SK-MEL-5 (cell line): ENCODE data around the gene HDAC11. TPM values are rescaled to one million over a fixed set of nuclear protein-coding genes. Genes with fewer than 3 reads are reported as not detected.
"Not testable (repeated sequence)": the region's sequence is repeated elsewhere in the genome, so short reads cannot be mapped to it uniquely, and the experiment has no call there.

Experiments used
- DNase-seq: peaks from one replicate; pipeline ENCODE4 v3.0.0-alpha.2; 2016; ENCODE audit warnings: low read depth, low spot score
- in situ Hi-C: cut with HindIII; loops from 2 replicates; pipeline ENCODE4 v1.10.0; 2016; ENCODE audit warnings: low sequenced_read_pairs, high pct_unique_total_duplicates, low pct_unique_long_range_greater_than_20kb
- total RNA-seq: library from RNA; depleted of rRNA; stranded (reverse); fragments of >200 nt; shearing (Covaris generic); gene quantifications from 2 replicates; pipeline ENCODE4 v1.2.3, GENCODE V29; 2014

The HDAC11 gene
- total RNA-seq, 1 experiment from 2014 or later: 12.5 TPM

DNA sequence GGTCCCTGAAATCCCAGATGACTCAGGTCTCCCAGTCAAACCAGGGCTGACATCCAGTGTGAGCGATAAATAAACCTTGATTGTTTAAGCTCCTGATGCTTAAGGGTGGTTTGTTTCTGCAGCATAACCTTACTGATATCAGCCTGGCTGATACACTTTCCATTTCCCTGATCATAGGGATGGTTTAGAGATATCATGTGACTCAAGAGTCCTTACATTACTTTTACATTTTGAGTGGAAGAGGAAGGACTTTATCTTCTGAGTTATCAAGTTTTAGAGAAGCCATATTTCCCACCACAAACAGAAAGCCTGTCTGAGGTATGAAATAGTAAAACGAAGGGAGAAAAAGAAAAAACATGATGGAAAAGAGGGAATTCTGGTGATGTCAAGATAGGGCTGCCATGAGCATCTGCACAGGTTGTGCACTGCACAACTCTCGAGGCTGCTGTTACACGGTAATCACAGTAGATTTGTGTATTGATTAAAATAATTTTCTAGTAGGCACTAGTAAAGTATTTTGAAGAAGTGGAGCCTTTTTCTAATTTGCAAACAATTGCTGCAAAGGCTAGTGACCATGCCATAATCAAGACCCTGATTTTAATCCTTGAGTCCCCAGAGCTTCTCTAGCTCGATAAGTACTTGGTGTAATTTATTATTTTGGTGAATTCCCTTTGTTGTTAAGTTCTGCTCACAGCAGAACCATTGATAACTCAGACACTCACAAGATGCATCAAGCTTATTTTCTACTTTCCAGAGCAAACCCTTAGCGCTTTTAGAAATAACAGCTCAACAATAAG lies 34.7 kb downstream of the HDAC11 start:
- DNase-seq: no peak
- in situ Hi-C loops: no loop called here

DNA sequence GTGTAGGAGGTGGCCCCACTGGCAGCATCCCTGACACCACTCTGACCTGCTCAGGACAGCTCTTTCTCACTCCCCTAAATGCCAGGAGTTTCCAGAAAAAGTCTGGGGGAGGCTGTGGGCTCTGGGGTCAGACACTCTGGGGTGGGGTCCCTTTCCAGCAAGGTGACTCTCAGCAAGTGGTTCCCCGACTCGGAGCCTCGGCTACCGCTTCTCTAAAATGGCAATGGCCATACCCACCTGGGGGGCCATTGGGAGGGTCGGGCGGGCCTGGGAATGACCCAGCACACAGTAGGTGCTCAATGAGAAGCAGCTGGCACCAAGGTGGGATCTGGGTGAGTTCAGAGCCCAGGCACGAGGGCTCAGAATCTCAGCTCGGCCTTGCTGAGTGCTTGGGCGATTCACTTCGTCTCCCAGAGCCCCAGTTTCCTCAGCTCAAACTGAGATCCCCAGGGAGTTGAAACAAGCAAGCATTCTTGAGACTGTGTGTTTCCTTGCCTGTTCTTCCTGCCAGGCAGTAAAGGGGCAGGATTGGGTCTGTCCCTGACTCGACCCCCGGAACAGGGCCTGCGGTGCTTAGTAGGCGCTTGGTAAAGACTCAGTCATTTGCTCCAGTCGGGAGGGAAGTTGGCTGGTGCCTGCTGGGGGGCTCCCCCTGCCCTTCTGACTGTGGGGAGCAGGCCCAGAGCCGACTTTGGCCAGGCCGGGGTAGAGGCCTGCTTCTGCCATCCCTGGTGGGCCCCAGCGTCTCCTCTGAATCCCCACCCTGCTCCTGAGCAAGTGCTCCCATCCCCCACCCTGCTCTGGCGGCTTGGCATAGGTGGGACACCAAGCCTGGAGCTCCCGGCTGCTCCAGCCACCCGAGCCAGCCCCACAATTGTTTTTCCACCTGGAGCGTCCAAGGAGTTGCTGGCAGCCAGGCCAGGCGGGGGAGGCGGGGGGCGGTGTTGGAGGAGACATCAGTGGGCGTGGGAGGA lies 36.0 kb downstream of the HDAC11 start:
- in situ Hi-C loops: no loop called here
- peak; percentile 42 for DNase-seq

DNA sequence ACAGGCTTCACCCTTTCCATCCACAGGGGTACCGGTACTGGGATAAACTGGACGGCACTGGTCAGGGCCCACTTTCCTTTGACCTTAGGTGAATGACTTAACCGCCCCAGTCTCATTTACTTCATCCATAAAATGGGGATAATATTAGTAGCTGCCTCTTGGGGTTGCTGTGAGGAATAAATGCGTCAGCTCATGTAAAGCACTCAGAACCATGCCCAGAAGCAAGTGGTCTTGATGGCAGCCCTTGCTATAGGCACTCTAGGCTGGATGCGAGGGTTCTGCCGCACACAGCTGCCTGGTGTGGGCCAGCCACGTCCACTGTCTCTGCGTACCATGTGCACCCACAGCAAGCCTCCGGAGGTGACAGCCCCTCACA lies 36.6 kb downstream of the HDAC11 start:
- DNase-seq: no peak
- in situ Hi-C loops: no loop called here

DNA sequence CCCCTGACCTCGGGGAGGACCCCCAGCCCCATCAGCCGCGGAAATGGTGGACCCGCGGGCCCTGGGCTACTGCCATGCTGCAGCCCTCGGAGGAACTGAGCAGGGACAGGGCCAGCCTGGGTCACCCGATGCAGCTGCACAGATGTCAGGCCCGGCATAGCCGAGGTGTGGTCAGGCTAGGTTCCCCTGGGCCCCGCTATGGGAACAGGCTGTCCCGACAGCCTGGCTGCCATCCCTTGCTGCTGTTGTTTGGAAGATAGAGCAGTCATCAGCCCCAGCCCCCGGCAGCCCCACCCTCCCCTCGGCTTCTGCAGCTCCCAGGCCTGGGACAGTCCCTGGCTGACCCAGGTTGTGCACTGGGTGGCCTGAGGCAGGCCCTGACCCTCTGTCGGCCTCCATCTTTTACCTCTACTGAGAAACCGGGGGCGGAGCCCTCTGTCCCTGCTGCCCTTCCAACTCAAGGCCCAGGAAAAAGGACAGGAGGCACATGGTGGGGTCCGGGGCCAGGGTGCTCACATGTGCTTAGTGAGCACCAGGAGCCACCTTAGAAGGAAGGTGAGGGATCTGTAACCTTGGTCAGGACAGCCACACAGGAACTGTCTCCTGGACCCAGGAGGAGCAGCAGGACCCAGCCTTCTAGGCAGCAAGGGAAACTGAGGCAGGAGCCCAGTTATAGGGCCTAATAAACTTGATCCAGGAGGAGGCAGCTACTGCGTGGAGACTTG lies 37.3 kb downstream of the HDAC11 start:
- in situ Hi-C loops: no loop called here
- DNase-seq: no peak

DNA sequence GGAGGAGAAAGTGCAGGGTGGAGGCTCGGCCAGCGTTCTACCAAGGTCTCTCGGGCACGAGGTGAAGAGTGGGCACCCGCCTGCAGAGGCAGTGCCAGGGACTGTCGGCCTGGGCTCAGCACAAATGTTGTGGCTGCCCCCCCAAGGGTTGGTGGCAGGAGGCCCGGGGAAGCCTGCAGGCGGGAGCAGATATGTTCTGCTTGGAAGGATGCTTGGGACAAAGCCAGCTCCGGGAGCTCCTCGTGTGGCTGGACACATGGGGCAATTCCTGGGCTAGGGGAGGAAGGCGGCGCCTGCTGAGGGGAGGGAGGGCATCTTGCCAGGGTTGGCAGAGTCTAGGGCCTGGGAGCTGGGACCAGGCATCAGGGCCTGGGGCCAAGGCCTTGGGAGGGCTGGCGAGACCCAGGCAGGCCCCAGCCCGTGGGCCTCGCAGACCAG lies 38.4 kb downstream of the HDAC11 start:
- no peak for DNase-seq
- in situ Hi-C loops: no loop called here

DNA sequence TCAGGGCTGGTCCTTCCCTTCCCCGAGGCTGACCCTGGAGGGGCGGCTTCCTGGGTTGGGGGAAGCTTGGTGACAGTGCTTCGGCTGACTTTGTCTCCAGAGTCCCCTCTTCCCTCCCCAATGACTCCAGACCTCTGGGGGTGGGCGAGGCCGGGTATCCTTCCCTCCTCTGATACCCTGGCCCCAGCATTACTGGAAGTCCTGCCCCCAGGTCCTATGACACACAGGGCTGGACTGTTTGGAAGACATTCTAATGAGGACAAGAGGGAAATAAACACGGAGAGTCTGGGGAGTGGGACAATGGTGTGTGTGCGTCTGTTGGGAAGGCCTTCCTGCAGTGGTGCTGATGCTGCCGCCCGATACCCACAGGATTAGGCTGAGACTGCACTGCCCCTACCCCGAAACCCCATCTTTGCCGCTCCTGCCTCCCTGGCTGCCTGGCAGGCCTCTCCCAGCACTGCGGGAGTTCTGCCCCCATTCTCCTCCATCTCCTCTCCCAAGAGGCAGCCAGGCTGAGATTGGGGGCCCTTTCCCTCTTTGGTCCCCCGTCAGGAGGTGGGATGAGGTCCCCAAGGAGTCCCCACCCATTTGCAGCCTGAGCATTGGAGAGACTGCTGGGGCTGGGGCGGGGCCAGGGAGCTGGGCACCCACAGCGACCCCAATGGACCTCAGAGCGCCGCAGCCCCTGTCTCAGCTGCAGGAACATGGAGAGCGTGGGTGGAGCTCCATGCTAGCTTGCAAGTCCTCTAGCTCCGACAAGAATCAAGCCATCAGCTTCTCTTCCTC lies 39.1 kb downstream of the HDAC11 start:
- in situ Hi-C loops: no loop called here
- no peak for DNase-seq

DNA sequence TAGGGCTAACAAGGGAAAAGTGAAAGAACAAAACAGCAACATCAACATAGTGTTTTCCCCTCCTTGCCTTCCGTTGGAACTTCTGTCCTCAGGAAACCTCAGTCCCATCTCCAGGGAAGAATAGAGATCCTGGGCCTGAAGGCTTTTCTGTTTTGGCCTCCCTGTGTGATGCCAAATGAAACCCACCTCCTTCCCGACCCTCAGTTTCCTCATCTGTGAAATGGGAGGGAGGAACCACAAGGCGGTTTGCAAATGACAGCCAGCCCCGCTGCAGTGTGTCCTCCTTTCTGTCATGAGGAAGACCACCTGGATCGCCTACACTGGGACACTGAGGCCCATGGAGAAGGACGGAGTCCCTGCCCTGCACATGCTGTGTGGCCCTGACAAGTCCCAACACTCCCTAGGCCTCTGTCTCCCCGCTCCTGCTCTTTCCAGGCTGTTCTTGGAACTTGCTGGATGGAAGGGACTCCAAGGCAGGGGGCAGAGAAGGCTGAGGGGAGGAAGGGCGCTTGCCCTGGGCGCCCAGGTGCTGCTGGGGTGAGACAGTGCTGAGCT lies 40.3 kb downstream of the HDAC11 start:
- no peak for DNase-seq
- in situ Hi-C loops: no loop called here

DNA sequence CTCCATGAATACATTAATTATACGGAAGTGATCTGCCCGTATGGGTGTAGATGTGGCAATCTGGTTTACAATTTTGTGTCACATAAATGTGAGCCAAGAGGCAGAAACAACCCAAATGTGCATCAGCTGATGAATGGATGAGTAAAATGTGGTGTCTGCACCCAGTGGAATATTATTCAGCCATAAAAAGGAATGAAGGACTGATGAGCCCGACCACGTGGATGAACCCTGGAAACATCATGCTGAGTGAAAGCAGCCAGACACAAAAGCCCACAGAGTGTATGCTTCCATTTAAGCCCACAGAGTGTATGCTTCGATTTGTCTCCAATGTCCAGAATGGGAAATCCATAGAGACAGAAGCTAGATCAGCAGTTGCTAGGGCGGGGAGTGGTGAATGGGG lies 41.2 kb downstream of the HDAC11 start:
- in situ Hi-C loops: no loop called here
- no peak for DNase-seq

DNA sequence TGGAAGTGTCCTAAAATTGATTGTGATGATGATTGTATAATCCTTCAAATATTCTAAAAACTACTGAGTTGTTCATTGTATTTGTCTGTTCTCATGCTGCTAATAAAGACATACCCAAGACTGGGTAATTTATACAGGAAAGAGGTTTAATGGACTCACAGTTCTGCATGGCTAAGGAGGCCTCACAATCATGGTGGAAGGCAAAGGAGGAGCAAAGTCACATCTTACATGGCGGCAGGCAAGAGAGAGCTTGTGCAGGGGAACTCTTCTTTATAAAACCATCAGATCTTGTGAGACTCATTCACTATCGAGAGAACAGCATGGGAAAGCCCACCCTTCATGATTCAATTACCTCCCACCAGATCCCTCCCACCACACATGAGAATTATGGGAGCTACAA lies 41.6 kb downstream of the HDAC11 start:
- in situ Hi-C loops, DNase-seq: not testable (repeated sequence)

DNA sequence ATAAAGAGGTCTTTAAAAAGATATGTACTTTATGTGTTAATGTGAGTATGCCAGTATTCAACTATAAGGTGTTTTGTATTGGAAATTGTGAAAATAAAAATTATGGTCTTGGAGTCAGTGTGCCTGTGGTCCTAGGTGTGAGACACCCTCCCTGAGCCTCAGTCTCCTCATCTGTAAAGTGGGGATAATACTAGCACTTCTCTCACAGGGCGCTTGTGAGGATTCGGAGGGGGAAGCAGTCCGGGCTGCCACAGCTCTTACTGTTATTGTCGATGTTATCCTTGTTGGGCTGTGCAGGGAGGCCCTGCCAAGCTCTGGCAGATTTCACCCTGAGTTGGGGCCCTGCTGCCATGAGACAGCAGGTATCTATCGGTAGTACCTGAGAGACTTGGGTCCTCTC lies 42.1 kb downstream of the HDAC11 start:
- no peak for DNase-seq
- in situ Hi-C loops: no loop called here

DNA sequence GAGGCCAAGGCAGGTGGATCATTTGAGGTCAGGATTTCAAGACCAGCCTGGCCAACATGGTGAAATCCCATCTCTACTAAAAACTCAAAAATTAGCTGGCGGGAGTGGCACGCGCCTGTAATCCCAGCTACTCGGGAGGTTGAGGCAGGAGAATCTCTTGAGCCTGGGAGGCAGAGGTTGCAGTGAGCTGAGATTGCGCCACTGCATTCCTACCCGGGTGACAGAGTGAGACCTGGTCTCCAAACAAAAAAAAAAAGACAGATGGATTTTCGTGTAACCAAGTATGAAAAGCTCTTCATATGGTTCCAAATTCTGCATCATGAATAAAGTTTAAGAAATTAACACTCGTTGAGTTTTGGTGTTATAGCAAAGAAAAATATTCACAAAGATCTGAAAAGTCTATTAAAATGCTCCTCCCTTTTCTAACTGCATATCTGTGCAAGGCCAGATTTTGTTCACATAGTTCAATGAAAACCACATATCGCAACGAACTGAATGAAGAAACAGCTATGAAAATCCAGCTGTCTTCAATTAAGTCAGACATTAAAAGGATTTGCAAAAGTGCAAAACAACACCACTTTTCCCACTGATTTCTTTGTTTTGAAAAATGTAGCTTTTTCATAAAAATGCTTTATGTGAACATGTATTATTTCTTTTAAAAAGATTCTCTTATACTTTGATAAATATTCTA lies 45.0 kb downstream of the HDAC11 start:
- DNase-seq: no peak
- in situ Hi-C loops: no loop called here

DNA sequence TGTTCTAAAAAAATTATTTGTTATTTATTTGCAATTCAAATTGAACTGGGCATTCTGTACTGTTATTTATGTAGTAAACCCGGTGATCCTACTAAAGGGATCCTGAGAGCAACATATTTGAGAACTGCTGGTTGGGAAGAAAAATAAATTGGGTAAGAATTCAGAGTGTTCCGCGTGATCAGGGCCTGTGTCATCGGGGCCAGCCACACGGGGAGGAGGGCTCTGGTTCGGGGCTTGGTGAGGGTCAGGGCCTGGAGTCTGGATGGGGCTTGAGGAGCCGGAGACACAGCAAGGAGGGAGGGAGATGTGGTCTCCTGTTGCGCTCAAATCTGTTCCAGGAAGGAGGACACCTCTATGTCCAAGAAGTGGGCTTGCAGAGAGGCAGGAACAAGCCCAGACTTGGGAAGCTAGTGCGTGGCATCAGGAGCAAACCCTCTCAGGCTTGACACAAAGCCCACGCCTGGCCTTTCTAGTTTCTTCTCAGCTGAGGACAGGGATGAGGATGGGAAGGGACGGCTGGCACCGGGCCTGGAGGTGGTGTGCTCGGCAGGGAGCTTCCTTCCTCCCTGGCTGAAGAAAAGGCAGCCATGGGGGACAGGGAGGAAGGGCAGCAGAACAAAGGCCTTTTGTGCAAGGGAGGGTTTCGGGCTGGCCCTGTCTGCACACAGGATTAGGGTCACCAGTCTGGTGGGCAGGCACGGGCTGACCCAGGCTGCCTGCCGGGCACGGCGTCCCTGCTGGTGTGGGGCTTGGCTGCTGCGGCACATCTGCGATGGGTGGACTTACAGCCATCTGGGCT lies 45.9 kb downstream of the HDAC11 start:
- in situ Hi-C loops: no loop called here
- peak; percentile 36 for DNase-seq

DNA sequence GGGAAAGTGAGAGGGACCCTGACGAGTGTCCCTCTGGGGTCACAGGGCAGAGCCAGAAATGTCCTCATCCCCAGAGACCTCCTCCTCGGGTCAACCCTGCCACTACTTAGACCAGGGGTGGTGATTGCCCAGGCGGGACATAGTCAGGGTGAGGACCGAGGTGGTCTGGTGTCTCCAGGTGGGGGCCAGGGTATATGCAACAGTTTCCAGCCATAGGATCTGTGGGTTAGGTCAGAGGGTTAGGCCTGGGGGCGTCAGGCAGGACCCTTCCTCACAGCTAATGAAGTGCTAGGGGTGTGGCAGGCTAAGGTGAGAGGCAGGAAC lies 46.5 kb downstream of the HDAC11 start:
- in situ Hi-C loops: no loop called here
- no peak for DNase-seq

DNA sequence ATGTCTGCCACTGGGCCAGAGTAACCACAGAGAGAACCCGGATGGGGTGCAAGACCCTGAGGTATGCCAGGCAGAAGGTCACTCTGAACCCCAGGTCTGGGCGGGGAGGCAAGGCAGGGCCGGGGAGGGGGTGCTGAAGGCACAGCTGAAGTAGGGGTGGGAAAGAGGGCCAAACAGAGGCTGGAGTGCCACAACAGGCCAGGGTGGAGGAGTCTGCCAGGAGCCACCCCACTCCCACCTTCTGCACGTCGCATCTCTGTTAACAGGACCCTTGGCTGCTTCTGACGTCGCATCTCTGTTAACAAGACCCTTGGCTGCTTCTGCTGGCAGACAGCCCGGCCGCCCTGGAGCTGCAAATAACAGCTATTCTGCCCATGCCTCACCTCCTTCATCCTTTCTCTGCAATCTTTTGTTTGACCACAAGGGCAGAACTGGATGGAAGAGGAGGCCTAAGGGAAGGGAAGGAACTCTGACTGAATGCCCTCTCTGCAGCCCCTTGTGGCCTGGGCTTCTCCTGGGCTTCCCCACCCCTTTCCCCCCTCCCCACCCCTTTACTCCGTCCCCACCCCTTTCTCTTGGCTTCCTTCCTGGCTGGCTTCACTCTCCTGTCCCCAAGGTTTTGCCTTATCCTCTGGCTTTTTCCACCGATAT lies 48.2 kb downstream of the HDAC11 start:
- in situ Hi-C loops: no loop called here
- DNase-seq: peak; percentile 78

DNA sequence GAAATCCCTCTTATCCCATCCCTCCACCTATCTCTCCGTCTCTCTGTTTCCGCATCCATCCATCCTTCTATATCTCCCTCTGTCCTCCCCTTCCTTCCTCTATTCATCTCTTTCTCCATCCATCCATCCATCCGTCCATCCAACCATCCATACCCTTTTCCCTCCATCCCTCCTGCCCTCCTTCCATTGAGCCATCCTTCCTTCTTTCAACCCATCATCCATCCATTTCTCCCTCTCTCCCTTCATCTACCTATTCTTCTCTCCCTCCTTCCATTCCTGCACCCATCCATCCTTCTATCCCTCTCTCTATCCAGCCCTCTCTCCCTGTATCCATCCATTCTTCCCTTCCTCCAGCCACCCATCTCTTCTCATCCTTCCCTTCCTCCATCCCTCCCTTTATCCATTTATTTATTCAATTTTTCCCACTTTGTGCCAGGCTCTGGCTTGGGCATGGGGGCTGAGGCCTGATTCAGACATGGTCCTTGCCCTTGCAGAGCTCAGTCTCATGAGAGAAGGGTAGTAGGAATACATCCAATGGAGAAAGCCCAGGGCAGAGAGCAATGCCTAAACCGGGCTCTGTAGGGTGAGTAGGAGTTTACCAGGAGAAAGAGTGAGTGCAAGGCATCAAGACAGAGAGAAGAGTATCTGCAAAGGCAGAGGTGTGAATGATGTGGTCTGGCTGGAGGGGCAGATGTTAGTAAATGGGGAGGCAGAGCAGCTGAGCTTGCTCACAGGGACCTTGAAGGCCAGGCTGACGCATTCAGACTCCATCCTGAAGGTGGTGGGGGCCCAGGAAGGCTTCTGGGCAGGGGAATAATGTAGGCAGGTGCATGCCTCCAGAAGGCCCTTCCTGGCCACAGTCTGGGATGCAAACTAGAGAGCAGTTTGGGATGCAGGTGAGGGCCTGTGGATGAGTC lies 49.3 kb downstream of the HDAC11 start:
- in situ Hi-C loops: no loop called here
- no peak for DNase-seq
